Chondrocyte (in vitro differentiated cells): Measurements from ENCODE around the gene MATCAP1. TPM values are rescaled to one million over a fixed set of nuclear protein-coding genes. Genes with fewer than 3 reads are reported as not detected.

Experiments used
- DNase-seq: peaks from one replicate; pipeline ENCODE4 v3.0.0; 2021; ENCODE audit warnings: mixed read lengths, low spot score
- H3K27ac Mint-ChIP-seq: one replicate; pipeline ENCODE4 v1.8.0; 2021; ENCODE audit warnings: mild to moderate bottlenecking, moderate library complexity, mixed read lengths; ENCODE audit not compliant: unreplicated experiment
- H3K27me3 Mint-ChIP-seq: 2 replicates; pipeline ENCODE4 v1.8.0; 2021; ENCODE audit warnings: low read depth, mixed read lengths
- H3K36me3 Mint-ChIP-seq: 2 replicates; pipeline ENCODE4 v1.8.0; 2021; ENCODE audit warnings: low read depth, mixed read lengths
- H3K4me1 Mint-ChIP-seq: 2 replicates; pipeline ENCODE4 v1.8.0; 2021; ENCODE audit warnings: low read depth, mild to moderate bottlenecking, mixed read lengths
- H3K4me3 Mint-ChIP-seq: one replicate; pipeline ENCODE4 v1.8.0; 2021; ENCODE audit warnings: mild to moderate bottlenecking, moderate library complexity, mixed read lengths; ENCODE audit not compliant: unreplicated experiment
- H3K9me3 Mint-ChIP-seq: 2 replicates; pipeline ENCODE4 v1.8.0; 2021; ENCODE audit warnings: low read depth, mixed read lengths
- total RNA-seq: library from RNA; stranded (reverse); gene quantifications from 3 replicates; pipeline ENCODE4 v1.2.1, GENCODE V29; 2021
- TF ChIP-seq, protein P1 (sequence below): fragments of 200-600 bp; sonication (generic); IDR thresholded peaks from 2 replicates; pipeline ENCODE4 v1.5.0; 2021; ENCODE audit warnings: antibody characterized with exemption, mild to moderate bottlenecking, moderate library complexity

The MATCAP1 gene
- total RNA-seq, 1 donor from 2014 or later = 29.9 TPM

DNA sequence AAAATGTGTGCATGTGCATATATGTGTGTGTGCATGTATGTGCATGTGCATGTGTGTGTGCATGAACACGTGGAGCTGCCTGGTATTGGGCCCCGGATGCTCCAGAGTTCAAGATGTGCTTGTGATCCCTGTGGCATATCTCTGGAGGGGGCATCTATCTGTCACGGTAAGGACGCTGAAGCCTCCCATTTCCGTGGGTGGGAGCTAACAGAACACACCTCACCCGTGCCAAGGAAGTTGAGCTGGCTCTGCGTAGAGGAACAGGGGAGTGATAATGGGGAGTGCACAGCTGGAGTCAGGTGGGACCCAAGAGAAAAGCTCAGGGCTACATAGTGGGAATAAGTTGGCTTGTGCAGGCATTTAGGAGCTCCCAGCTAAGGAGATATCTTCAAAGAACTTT, 27.9 kb upstream of the MATCAP1 start:
- Mint-ChIP-seq H3K36me3 (peaks cover 3% of the 10 kb centered on the region), H3K4me1 (peaks cover 13% of the 10 kb centered on the region), H3K4me3 (no peak overlapping the region), H3K9me3 (no peaks in the 10 kb centered on the region), H3K27me3 (no peaks in the 10 kb centered on the region), H3K27ac (no peak overlapping the region)
- TF ChIP-seq, protein P1, sequence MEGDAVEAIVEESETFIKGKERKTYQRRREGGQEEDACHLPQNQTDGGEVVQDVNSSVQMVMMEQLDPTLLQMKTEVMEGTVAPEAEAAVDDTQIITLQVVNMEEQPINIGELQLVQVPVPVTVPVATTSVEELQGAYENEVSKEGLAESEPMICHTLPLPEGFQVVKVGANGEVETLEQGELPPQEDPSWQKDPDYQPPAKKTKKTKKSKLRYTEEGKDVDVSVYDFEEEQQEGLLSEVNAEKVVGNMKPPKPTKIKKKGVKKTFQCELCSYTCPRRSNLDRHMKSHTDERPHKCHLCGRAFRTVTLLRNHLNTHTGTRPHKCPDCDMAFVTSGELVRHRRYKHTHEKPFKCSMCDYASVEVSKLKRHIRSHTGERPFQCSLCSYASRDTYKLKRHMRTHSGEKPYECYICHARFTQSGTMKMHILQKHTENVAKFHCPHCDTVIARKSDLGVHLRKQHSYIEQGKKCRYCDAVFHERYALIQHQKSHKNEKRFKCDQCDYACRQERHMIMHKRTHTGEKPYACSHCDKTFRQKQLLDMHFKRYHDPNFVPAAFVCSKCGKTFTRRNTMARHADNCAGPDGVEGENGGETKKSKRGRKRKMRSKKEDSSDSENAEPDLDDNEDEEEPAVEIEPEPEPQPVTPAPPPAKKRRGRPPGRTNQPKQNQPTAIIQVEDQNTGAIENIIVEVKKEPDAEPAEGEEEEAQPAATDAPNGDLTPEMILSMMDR = no peak
- no peak for DNase-seq

DNA sequence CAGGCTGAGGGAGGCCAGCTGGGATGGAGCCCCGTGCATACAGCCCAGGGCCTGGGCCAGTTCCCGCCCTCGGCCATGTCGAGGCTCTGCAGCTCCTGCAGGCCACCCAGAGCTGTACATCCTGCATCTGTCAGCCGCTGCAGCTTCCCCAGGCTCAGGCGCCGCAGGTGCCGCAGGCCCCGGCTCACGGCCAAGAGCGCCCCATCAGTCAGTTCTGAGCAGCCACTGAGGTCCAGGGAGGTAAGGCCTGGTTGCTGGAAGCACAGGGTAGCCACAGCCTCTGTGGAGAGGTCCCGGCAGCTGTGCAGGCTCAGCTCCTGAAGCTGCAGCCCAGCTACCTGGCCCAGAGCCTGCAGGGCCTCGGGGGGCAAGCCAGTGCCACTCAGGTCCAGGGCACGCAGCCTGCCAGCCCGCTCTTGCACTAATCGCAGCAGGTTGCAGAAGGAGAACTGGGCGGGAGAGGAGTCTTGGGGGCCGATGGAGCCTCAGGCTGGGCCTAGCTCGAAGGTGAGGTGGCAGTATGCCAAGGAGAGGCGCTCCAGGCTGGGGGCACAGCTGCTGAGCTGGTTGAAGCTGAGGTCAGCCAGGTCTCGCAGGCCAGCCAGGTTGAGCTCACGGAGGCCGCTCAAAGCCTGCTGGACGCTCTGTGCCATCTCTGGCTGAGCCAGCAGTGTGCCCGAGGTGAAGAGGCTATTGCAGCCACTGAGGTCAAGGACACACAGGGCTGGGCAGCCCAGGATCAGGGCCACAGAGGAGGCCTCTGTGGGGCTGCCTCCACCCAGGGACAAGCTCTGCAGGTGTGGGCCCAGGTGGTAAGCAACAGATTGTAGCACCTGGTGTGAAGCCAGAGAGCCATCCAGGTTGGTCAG, 26.5 kb upstream of the MATCAP1 start:
- no peak overlapping the region for H3K4me3 Mint-ChIP-seq
- no peaks in the 10 kb centered on the region for H3K9me3 Mint-ChIP-seq
- no peaks in the 10 kb centered on the region for H3K27me3 Mint-ChIP-seq
- TF ChIP-seq, protein P1 = no peak
- no peak for DNase-seq
- H3K36me3 Mint-ChIP-seq = peaks cover 2% of the 10 kb centered on the region
- H3K27ac Mint-ChIP-seq = no peak overlapping the region
- H3K4me1 Mint-ChIP-seq = peaks cover 13% of the 10 kb centered on the region

DNA sequence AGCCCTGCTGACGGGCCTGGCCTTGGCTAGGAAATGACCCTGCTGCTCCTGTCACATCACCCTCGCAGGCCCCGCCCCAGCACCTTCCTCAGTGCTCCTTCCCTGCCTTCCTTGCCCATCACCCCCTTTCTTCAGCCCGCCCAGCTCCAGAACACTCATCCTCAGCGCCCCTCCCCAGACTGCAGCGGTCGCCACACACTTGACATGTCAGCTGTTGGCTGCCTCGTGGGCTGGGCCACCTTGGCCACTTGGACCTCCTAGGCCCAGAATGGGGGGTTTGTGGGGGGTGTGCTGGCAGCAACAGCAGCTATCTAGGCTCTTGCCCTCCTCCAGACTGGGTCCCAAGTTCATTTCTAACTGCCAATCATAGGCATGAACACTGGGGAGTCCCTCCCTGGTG, 25.8 kb upstream of the MATCAP1 start:
- H3K9me3 Mint-ChIP-seq = no peaks in the 10 kb centered on the region
- H3K27me3 Mint-ChIP-seq = no peaks in the 10 kb centered on the region
- H3K27ac Mint-ChIP-seq = no peak overlapping the region
- peaks cover 2% of the 10 kb centered on the region for H3K36me3 Mint-ChIP-seq
- H3K4me1 Mint-ChIP-seq = peaks cover 13% of the 10 kb centered on the region
- TF ChIP-seq, protein P1 = no peak
- no peak for DNase-seq
- no peak overlapping the region for H3K4me3 Mint-ChIP-seq

DNA sequence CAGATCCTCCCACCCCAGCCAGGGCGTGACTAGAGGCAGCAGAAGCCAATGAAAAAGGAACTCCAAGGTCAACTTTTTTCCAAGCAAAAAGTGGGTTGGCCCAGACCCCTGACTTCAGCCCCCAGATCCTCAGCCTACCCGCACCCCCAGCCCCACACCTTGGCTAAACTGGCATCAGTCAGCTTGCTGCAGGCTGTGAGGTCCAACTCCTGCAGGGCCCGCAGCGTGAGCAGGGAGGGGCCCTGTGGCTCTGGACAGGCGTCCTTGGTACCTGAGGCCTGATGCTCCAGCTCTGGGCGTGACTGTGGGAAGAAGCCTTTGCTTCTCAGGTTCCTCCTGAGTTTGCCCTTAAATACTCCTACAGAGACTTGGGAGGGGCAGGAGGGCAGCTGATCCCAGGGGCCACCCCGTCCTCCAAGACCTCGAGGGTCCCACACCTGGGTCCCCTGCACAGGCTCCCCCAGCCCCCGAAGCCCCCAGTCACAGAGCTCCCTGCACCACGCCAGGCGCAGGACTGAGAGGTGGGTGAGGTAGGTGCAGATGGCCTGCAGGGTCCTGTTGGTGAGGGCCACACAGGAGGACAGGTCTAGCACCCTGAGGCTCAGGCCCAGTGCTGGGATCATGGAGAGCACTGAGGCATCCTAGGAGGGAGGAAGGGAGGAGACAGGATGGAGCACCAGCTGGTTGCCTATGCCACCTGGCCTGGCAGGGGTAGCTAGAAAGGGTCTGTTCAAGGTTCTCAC, 24.6 kb upstream of the MATCAP1 start:
- H3K36me3 Mint-ChIP-seq = peaks cover 2% of the 10 kb centered on the region
- no peaks in the 10 kb centered on the region for H3K27me3 Mint-ChIP-seq
- no peak overlapping the region for H3K4me3 Mint-ChIP-seq
- H3K27ac Mint-ChIP-seq = no peak overlapping the region
- H3K4me1 Mint-ChIP-seq = peaks cover 13% of the 10 kb centered on the region
- no peaks in the 10 kb centered on the region for H3K9me3 Mint-ChIP-seq
- TF ChIP-seq, protein P1 = no peak
- DNase-seq = no peak

DNA sequence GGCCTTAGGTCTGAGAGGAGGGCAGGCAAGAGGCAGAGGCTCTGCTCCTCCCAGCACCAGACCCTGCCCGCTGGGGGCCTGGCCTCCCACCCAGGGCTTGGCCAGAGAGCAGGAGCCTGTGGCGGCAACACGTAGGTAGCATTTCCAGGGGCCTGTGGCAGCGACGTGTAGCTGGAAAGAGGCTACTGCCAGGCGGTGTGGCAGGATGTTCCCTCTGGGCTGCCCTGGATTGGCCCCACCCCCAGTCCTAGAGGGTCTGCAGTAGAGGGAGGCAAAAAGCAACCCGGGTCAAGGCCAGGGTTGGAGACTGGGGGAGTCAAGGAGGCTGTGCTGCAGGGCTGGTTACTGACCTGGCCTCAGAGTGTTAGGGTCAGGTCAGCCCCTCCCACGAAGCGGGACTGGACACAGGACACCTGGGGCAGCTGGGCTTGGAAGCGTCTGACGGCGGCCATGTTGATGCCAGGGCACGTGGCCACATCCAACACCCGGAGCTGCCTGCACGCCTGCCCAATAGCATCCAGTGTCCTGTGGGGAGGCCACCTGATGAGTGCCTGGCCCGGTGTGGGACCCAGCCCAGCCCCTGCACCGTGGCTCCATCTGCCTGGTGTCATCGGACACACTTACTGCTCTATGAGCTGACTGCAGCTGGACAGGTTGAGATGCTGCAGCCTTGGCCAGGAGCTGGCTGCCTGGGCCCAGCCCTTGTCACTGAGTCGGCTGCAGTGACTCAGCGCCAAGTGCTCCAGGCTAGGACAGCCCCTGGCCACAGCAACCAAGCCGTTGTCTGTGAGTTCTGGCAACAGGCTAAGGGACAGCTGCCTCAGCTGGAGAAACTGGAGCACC, 23.7 kb upstream of the MATCAP1 start:
- no peaks in the 10 kb centered on the region for H3K27me3 Mint-ChIP-seq
- no peak overlapping the region for H3K4me3 Mint-ChIP-seq
- H3K36me3 Mint-ChIP-seq = peaks cover 2% of the 10 kb centered on the region
- H3K27ac Mint-ChIP-seq = no peak overlapping the region
- H3K9me3 Mint-ChIP-seq = no peaks in the 10 kb centered on the region
- TF ChIP-seq, protein P1 = no peak
- H3K4me1 Mint-ChIP-seq = peaks cover 13% of the 10 kb centered on the region
- DNase-seq = no peak
